PC-9 (cell line): ENCODE results near the gene STPG1.

Experiments
- EZH2 ChIP-seq: fragments of 200-600 bp; sonication (generic); IDR thresholded peaks from 2 replicates; pipeline ENCODE4 v1.8.0; 2017; ENCODE audit warnings: antibody characterized with exemption, low read depth
- TF ChIP-seq, protein P1 (sequence below): fragments of 200-600 bp; sonication (generic); conservative IDR thresholded peaks from 2 replicates; pipeline ENCODE4 v1.6.1; 2017; ENCODE audit warnings: mixed run types, antibody characterized with exemption, mild to moderate bottlenecking, moderate library complexity

- TF ChIP-seq, protein P1, sequence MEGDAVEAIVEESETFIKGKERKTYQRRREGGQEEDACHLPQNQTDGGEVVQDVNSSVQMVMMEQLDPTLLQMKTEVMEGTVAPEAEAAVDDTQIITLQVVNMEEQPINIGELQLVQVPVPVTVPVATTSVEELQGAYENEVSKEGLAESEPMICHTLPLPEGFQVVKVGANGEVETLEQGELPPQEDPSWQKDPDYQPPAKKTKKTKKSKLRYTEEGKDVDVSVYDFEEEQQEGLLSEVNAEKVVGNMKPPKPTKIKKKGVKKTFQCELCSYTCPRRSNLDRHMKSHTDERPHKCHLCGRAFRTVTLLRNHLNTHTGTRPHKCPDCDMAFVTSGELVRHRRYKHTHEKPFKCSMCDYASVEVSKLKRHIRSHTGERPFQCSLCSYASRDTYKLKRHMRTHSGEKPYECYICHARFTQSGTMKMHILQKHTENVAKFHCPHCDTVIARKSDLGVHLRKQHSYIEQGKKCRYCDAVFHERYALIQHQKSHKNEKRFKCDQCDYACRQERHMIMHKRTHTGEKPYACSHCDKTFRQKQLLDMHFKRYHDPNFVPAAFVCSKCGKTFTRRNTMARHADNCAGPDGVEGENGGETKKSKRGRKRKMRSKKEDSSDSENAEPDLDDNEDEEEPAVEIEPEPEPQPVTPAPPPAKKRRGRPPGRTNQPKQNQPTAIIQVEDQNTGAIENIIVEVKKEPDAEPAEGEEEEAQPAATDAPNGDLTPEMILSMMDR = no peak
- TF ChIP-seq EZH2 = no peak
These were observed 11.4 kb upstream of the STPG1 start for GRCh38 chr1:24424990-24425389.
